ENCODE measurements around the gene PDHB. TPM values are rescaled to one million over a fixed set of nuclear protein-coding genes. Genes with fewer than 3 reads are reported as not detected.

The PDHB gene
- polyA plus RNA-seq, 1 donor (not counting 4 experiments of a cell fraction or from before 2014, with no cell fraction given): 78.9 TPM

DNA sequence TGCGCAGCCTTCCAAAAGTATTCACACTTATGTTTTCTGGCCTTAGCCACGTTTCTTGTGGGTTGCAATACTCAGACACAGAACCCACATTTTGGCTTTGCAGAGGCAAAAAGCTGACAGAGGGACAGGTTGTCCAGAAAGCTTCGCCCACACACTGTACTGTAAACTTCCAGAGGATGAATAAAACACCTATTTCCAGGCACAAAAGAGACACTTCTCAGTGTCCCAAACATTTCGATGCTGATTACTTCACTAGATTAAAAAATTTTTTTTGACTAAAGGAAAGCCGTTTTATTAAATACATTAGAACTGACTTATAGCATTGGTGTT is 30.3 kb upstream of the PDHB start:
- TF ChIP-seq EZH2 (IDR thresholded peaks at IDR 0.05; ENCODE audit: low read length): no peak
- TF ChIP-seq, protein P1, sequence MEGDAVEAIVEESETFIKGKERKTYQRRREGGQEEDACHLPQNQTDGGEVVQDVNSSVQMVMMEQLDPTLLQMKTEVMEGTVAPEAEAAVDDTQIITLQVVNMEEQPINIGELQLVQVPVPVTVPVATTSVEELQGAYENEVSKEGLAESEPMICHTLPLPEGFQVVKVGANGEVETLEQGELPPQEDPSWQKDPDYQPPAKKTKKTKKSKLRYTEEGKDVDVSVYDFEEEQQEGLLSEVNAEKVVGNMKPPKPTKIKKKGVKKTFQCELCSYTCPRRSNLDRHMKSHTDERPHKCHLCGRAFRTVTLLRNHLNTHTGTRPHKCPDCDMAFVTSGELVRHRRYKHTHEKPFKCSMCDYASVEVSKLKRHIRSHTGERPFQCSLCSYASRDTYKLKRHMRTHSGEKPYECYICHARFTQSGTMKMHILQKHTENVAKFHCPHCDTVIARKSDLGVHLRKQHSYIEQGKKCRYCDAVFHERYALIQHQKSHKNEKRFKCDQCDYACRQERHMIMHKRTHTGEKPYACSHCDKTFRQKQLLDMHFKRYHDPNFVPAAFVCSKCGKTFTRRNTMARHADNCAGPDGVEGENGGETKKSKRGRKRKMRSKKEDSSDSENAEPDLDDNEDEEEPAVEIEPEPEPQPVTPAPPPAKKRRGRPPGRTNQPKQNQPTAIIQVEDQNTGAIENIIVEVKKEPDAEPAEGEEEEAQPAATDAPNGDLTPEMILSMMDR (optimal IDR thresholded peaks at IDR 0.05 in 1 of 3, IDR thresholded peaks at IDR 0.05 in 1 of 3, conservative IDR thresholded peaks at IDR 0.05 in 1 of 3; ENCODE audit: extremely low read depth in 1 of 3, insufficient read depth in 2 of 3, low read length in 3 of 3): no peak
- peaks cover 5% of the 10 kb centered on the region for H3K4me1 ChIP-seq (ENCODE audit: control insufficient read depth, extremely low read depth, insufficient read depth, low read length)
- DNase-seq (ENCODE audit: low read depth, low spot score) (no peak), FAIRE-seq (no peak)
- H3K4me2 ChIP-seq (ENCODE audit: control insufficient read depth, extremely low read depth, insufficient read depth, low read depth, low read length): peak overlapping the region; percentile 50
- H3K79me2 ChIP-seq (ENCODE audit: control insufficient read depth, insufficient read depth, low read length): no peaks in the 10 kb centered on the region
- no peak overlapping the region for H2AFZ ChIP-seq (ENCODE audit: control insufficient read depth, low read length)
- no peaks in the 10 kb centered on the region for H3K36me3 ChIP-seq (ENCODE audit: control insufficient read depth in 2 of 2, extremely low read depth in 1 of 2, insufficient read depth in 2 of 2, low read length in 2 of 2)
- H3K9ac ChIP-seq (ENCODE audit: control insufficient read depth, extremely low read depth, insufficient read depth, low read length): no peak overlapping the region
- no peaks in the 10 kb centered on the region for H4K20me1 ChIP-seq (ENCODE audit: control insufficient read depth, extremely low read depth, insufficient read depth, low read length)
- H3K4me3 ChIP-seq (ENCODE audit: control insufficient read depth in 2 of 3, extremely low read depth in 1 of 3, insufficient read depth in 2 of 3, low read depth in 1 of 3, low read length in 3 of 3): no peak overlapping the region
- H3K9me1 ChIP-seq (ENCODE audit: control insufficient read depth, extremely low read depth, insufficient read depth, low read length): no peaks in the 10 kb centered on the region
- no peak overlapping the region for H3K27ac ChIP-seq (ENCODE audit: control insufficient read depth, insufficient read depth, low read length)
- H3K9me3 ChIP-seq (ENCODE audit: control insufficient read depth, low read depth, low read length): no peaks in the 10 kb centered on the region
- dilution Hi-C loops (cut with MboI; ENCODE audit: extremely low pct_ligation_motif_present, low sequenced_read_pairs): no loop called here
- H3K27me3 ChIP-seq (ENCODE audit: control insufficient read depth, extremely low read depth, insufficient read depth, low read length): no peaks in the 10 kb centered on the region

DNA sequence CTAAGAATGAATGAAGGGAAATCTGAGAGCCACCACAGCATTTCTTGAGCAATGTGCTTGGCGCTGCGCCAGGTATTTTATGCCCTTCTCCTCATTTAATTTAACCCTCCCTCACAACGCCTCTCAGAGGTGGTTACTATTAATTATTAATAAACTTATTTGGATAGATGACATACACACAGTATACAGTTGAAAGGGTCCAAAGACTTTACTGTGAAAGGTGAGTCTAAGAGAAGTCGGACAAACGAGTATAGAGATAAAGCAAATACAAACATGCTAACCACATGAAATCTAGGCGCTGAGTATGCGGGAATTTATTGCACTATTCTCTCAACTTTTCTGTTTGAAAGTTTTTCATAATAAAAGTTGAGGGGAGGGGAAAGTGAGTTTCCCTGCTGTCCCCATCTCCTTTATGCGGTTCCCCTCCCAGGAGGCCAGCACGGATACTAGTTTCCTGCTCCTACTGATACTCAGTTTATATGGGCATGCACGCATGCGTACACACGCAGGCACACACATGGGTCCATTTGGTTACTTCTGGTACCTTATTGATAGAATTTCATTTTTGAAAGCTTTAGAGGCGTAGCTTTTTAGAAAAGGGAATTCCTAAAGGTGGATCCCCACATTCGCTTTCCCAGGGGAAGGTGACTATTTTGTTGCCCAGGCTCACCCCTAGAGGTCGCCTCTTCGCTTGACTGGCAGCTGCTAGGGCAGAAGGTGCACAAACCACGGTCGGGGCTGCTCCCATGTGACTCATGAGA is 29.7 kb upstream of the PDHB start:
- no peaks in the 10 kb centered on the region for H3K27me3 ChIP-seq (ENCODE audit: control insufficient read depth, extremely low read depth, insufficient read depth, low read length)
- H3K9me3 ChIP-seq (ENCODE audit: control insufficient read depth, low read depth, low read length): no peaks in the 10 kb centered on the region
- no peaks in the 10 kb centered on the region for H3K9me1 ChIP-seq (ENCODE audit: control insufficient read depth, extremely low read depth, insufficient read depth, low read length)
- TF ChIP-seq, protein P1 (optimal IDR thresholded peaks at IDR 0.05 in 1 of 3, IDR thresholded peaks at IDR 0.05 in 1 of 3, conservative IDR thresholded peaks at IDR 0.05 in 1 of 3; ENCODE audit: extremely low read depth in 1 of 3, insufficient read depth in 2 of 3, low read length in 3 of 3): peak; percentile 94 to 97 (median 94)
- TF ChIP-seq EZH2 (IDR thresholded peaks at IDR 0.05; ENCODE audit: low read length): no peak
- peaks cover 5% of the 10 kb centered on the region for H3K4me1 ChIP-seq (ENCODE audit: control insufficient read depth, extremely low read depth, insufficient read depth, low read length)
- H3K79me2 ChIP-seq (ENCODE audit: control insufficient read depth, insufficient read depth, low read length): no peaks in the 10 kb centered on the region
- dilution Hi-C loops (cut with MboI; ENCODE audit: extremely low pct_ligation_motif_present, low sequenced_read_pairs): no loop called here
- no peak overlapping the region for H3K9ac ChIP-seq (ENCODE audit: control insufficient read depth, extremely low read depth, insufficient read depth, low read length)
- peak overlapping the region; percentile 20 for H2AFZ ChIP-seq (ENCODE audit: control insufficient read depth, low read length)
- H3K36me3 ChIP-seq (ENCODE audit: control insufficient read depth in 2 of 2, extremely low read depth in 1 of 2, insufficient read depth in 2 of 2, low read length in 2 of 2): no peaks in the 10 kb centered on the region
- FAIRE-seq (peak; percentile 89), DNase-seq (ENCODE audit: low read depth, low spot score) (peak; percentile 60)
- H3K27ac ChIP-seq (ENCODE audit: control insufficient read depth, insufficient read depth, low read length): no peak overlapping the region
- peak overlapping the region in 1 of 3 experiments; percentile 19 for H3K4me3 ChIP-seq (ENCODE audit: control insufficient read depth in 2 of 3, extremely low read depth in 1 of 3, insufficient read depth in 2 of 3, low read depth in 1 of 3, low read length in 3 of 3)
- no peaks in the 10 kb centered on the region for H4K20me1 ChIP-seq (ENCODE audit: control insufficient read depth, extremely low read depth, insufficient read depth, low read length)
- H3K4me2 ChIP-seq (ENCODE audit: control insufficient read depth, extremely low read depth, insufficient read depth, low read depth, low read length): peak overlapping the region; percentile 50

Data from keratinocyte (primary cell).